ENCODE data around the gene COMP. TPM values are rescaled to one million over a fixed set of nuclear protein-coding genes. Genes with fewer than 3 reads are reported as not detected.
"Not testable (repeated sequence)": the region's sequence is repeated elsewhere in the genome, so short reads cannot be mapped to it uniquely, and the experiment has no call there.

COMP gene
- polyA plus RNA-seq, 1 donor: 2.0 TPM

DNA sequence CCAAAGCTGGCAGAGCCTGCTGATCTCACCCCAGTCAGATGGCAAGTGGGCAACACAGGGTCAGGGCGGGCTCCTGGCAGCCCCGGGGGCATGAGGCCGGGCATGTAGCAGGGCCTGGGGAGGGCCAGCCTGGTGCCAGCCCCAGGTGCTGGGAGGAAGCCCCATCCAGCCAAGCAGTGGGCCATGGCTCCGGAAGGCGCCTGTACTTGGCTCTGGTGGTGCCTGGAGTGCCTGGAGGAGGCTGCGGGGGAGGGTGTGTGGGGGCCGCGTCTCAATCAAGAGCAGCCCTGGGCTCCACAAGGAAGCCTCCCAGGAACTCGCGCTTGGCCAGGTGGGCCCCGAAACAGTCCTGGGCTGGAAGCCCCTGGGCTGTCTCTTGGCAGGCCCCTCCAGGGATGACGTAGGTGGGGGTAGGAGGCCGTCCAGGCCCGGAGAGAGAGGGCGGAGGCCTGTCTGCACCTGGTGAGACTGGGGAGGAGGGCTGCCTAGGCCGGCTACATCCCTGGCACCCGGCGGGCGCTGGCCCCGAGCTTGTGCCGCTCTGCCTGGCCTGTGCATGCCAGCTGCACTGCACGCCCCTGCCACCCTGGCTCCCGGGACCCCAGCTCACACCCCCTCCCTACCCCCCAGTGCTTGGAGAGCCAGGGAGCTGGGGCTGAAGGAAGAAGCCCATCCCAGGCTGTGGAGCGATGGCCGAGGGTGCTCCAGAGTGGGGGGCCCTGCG lies 45.9 kb downstream of the COMP start:
- no peak for DNase-seq

DNA sequence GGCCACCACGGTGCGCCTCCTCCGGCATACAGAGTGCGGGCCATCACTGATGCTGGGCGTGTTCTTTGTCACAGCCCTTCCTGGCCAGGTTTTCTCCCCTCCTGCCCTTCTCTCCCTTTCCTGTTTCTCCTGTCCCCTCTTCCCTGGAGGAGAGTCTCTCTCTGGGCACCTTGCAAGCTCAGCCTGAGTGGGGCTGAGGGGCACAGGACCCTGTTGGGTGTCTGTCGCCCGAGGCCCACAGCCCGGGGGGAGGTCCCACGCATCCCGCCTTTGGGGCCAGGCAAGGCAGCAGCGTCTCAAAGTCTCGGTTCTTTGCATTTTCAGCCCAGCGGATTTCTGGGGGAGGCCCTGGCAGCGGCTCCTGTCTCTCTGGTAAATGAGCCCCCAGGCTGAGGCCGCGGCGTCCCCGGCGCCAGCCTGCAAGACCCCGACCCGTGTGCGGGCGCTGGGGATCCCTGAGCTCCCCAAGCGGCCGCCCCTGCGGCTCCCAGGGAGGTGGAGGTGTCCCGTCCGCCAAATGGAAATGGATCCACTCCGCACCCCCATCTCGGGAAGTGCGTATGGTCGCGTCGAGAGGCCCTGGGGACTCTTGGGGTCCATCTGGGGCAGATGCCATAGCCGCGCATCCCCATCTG lies 47.2 kb downstream of the COMP start:
- no peak for DNase-seq

DNA sequence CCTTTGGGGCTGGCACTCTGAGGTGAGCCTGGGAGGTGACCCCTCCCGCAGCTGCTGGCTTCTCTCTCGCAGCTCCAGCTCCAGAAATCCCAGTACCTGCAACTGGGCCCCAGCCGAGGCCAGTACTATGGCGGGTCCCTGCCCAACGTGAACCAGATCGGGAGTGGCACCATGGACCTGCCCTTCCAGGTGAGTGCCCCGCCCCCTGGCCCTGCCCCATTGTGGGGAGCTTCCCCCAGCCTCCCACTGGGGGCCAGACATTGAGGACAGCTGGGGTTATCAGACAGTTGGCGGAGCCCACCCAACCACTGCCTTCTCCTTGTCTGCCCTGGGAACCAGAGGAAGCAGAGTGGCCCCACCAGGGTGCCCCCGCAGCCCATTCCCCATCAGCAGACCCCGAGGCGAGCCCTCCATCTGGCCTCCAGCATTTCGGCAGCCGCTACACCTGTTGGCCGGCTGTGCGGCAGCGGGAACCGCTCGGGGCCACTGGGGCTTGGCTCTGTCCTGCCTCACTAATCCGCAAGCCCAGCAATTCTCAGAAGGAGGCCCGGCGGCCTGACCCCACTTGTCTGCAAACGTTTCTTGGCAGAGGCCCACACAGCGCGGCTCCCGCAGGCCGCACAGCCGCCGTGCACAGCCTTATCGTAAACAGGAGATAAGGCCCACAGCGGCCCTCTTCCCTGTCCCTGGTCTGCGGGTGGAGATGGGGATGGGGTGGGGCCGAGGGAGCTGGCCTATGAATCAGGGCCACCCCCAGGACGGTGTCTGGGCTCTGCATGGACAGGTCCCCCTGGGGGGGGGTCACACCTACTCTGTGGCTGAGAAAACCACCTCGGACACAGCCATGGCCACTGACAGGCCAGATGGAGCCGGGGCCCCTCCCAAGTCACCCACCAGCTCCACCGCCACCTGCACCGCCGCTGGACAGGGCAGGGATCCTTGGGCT lies 48.0 kb downstream of the COMP start:
- DNase-seq: no peak

DNA sequence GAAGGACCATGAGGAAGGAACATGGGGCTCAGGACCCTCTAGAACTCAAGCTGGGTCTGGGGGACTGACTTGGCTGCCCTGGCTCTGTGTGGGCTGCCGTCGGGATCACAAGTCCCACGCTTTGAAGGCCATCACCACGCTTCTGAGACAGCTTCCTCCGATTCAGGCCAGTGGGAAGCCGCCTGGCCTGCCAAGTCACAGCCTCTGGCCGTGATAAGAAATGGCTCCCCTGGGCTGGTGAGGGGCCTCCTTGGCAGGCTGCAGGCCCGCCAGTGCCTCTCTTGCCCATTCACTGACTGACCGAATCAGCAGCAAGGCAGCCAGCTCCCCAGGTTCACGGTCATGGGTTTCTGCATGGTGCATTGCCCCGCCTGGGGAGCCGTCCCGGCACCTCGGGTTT lies 48.8 kb downstream of the COMP start:
- no peak for DNase-seq

DNA sequence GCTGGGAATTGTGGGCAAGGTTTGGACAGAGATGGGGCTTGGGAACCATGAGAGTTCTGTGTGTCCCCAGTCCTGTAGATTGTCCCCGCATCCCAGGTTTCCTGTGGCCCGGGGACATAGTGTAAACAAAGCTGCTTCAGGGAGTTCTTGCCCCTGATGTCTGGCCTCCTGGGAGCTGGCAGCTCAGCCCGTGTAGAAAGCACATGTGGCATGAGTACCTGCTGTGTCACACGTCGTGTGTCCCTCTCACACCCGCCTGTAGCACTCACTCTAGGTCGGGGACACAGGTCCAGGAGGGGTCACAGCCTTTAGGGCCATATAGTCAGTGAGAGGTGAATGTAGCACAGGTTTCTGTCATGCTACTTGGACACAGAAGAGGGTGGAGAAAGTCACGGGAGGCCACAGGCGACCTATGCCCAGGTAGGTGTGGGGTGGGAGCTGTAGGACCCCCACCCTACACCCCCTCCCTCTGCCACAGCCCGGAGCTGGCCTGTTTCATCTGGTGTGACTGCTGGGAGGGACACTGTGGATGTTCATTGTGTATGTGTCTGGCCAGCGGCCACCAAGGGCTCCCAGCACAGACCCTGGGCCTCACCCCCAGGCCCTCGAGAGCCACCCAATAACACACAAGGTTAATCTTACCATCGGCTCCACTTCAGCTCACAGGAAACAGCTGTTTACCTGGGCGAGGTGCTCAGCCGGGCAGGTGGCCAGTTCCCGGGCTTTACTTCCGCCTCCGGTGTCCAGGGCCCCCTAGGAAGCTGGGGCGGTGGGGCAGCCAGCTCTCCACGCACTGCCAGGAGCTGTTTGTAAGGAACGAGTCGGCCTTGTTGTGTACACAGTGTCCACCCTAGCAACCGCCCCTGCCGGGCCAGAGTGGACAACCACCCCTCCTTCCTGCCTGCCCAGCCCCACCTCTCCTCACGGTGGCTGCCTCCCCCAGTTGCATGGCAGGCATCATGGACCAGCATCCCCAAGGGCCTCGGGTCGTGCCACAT lies 49.7 kb downstream of the COMP start:
- DNase-seq: no peak

DNA sequence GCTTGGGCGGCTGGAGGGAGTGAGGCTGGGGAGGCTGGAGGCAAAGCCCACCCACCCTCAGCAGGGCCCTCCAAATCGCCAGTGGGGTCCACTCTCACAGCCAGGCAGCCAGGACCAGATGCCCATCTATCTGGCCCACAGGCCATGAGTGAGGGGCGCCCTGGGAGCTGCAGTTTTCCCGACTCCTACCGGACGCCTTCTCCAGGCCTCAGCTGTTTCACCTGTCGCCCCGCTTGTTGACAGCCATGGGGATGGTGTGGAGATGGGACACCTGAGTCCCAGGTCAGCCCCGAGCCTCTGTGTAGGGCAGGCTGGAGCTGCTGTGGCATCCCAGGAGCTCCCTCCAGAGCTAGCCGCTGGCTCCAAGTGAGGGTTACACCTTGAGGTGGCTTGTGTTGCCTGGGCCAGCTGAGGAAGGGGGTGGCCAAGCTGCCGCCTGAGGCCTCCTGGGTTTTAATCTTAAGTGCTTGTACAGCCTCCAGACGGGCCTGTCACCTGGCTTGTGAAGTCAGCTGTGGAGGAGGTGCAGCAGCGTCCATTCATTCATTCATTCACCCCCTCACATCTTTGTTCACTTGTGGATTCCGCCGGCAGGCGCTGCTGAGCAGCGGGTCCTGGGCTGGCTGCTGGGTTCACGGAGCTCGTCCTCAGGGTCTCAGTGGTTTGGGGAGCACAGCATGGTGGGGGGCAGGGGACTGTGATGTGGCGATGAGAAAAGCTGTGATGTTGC lies 52.0 kb downstream of the COMP start:
- no peak for DNase-seq

DNA sequence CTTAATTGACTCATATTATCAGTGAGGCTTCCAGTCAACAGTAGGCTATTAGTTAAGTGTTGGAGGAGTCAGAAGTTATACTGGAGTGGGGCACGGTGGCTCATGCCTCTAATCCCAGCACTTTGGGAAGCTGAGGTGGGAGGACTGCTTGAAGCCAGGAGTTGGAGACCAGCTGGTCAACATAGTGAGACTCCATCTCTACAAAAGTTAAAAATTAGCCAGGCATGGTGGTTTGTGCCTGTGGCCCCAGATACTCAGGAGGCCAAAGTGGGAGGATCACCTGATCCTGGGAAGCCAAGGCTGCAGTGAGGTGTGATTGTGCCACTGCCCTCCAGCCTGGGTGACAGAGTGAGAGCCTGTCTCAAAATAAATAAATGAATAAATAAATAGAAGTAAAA lies 53.2 kb downstream of the COMP start:
- DNase-seq: no peak

DNA sequence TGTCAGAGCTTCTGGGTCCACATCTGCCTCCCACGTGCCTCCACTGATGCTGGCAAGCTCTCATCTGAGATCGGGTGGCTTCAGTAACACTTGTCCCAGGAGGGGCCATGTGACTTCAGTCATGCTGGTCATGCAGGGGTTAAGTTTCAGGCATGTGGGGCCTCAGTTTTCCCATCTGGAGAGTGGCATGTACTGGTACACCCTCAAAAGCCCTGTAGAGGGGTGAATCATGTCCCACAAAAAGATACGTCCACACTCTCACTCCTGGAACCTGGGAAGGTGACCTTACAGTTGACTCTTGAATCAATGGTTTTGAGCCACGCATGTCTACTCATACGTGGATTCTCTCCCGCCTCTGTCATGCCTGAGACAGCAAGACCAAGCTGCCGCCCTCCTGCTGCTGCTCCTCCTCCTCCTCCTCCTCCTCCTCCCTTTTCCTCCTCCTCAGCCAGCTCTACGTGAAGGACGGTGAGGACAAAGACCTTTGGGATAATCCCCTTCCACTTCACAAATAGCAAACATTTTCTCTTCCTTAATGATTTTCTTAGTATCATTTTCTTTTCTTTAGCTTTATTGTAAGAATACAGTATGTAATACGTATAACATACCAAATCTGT lies 53.7 kb downstream of the COMP start:
- no peak for DNase-seq

DNA sequence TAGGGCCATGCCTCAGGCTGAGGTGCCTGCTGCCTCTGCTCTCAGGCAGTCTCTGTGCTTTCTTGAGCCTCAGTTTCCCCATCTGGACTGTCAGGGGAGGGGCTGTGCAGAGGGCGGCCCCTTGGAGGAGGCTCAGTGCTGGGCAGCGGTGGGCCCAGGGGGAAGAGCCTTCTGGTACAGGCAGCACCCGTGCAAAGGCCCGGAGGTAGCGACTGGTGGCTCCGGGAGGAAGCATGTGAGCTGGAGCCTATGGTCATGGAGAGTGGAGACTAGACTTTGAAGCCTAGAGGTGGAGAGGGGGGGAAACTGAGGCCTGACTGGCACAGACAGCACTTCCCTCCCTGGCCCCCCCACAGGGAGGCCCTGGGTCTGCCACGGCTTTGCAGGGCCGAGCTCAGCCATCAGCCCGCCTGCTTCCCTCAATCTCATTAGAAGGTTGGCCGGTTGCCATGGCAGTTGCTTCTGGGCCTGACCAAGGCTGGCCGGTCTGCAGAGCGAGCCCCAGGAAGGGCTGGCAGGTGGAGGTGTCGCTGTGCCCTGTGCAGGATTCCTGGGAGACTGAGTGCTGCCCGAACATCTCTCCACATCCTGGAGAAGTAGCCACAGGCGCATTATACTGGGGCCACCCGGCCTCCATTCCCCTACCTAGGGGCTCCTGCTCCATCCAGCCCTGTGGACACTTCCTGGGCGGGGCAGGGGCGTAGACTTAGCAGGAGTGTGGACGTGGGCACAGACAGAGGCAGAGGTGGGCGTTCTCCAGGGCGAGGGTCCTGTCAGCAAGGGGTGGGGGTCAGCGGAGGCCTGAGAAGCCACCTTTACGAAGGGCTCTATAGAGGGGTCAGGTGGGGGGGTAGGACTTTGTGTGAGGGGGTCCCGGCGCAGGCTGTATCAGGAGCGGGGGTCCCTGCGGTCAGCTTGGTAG lies 54.4 kb downstream of the COMP start:
- DNase-seq: no peak

DNA sequence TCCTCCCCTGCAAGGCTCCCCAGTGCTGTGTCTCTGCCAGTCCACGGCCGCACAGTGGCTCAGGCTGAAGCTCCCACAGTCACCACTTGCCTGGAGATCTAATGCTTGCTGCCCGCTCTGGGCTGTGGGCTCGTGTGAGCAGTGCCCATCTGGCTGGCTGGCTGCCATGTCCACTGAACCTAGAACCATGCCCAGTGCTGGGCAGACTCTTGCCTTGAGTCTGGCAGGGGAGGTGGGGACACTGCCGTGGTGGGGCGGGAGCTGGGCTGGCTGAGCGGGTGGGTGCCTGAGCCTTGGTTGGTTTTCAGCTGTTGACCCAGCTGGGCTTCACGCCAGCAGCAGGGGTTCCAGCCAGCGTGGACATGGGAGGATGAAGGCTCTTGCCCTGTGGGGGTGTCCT lies 55.4 kb downstream of the COMP start:
- DNase-seq: no peak

DNA sequence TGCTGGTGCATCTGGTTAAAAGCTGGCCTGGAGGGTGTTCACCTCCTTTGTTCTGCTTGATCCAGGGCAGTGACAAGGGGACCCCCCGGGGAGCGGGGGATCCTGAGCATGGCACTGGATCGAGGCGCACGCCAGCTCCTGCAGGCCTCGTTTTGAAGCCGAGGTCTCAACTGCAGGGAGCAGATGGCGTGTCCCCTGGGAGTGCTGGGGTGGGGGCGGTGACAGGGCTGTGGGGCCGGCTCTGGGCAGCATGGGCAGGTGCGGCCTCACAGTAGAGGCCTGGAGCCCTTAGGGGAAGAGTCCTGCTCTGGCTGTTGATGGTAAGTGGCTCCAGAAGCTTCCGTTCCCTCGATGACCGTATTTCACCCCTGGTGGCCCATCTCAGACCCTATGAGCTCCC lies 55.8 kb downstream of the COMP start:
- DNase-seq: no peak

DNA sequence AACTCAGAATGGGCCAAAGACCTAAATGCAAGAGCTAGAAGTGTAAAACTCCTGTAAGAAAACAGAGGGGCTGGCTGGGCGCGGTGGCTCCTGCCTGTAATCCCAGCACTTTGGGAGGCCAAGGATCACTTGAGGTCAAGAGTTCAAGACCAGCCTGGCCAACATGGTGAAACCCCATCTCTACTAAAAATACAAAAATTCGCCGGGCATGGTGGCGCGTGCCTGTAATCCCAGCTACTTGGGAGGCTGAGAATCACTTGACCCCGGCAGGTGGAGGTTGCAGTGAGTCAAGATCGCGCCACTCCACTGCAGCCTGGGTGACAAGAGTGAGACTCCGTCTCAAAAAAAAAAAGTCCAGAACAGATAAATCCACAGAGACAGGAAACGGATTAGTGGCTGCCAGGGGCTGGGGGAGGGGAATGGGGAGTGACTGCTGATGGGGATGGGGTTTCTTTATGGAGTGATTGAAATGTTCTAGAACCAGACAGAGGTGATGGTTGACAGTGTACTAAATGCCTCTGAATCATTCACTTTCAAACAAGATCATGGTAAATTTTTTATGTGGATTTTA lies 57.3 kb downstream of the COMP start:
- DNase-seq: not testable (repeated sequence)

DNA sequence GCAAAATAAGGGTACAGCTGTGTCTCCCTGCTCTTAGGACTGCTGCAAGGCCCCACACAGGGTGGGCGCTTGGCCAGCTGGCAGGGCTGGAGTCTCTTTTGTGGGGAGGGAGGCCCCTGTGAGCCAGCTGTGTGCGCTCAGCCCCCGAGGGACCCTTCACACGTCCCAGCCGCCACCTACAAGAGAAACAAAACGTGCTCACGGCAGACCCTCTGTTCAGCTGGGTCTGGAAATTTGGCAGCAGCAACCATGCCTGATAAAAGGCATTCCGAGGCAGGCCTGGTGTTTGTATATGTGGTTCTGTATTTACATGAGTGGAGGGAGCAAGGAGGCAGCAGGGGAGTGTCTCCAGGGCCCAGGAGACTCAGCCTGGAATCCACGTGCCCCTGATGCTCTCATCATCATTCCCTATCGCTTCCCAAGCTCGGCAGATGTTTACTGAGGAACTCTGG lies 57.9 kb downstream of the COMP start:
- DNase-seq: no peak

Other genes starting within 250 kb of the COMP start
- gene FKBP8, start 247.7 kb downstream of the COMP start, polyA plus RNA-seq (ENCODE audit: insufficient read length): 134 TPM
- 77.3 TPM for gene KXD1, start 233.4 kb downstream of the COMP start, polyA plus RNA-seq (ENCODE audit: insufficient read length)
- gene UBA52, start 219.4 kb downstream of the COMP start, polyA plus RNA-seq (ENCODE audit: insufficient read length): 1,296 TPM
- gene REX1BD, start 202.5 kb downstream of the COMP start, polyA plus RNA-seq (ENCODE audit: insufficient read length): 32.7 TPM
- 6.4 TPM for gene CRLF1, start 184.5 kb downstream of the COMP start, polyA plus RNA-seq (ENCODE audit: insufficient read length)
- gene TMEM59L, start 178.4 kb downstream of the COMP start, polyA plus RNA-seq (ENCODE audit: insufficient read length): 3.5 TPM
- 5.4 TPM for gene KLHL26, start 154.3 kb downstream of the COMP start, polyA plus RNA-seq (ENCODE audit: insufficient read length)
- 19.2 TPM for gene CRTC1, start 107.6 kb downstream of the COMP start, polyA plus RNA-seq (ENCODE audit: insufficient read length)
- gene UPF1, start 40.7 kb upstream of the COMP start, polyA plus RNA-seq (ENCODE audit: insufficient read length): 44.7 TPM
- gene CERS1, start 104.9 kb upstream of the COMP start, polyA plus RNA-seq (ENCODE audit: insufficient read length): 49.3 TPM
- gene COPE, start 128.1 kb upstream of the COMP start, polyA plus RNA-seq (ENCODE audit: insufficient read length): 84.2 TPM
- 40.2 TPM for gene DDX49, start 128.4 kb upstream of the COMP start, polyA plus RNA-seq (ENCODE audit: insufficient read length)
- 80.1 TPM for gene HOMER3, start 149.9 kb upstream of the COMP start, polyA plus RNA-seq (ENCODE audit: insufficient read length)
- gene SUGP2, start 242.2 kb upstream of the COMP start, polyA plus RNA-seq (ENCODE audit: insufficient read length): 62.8 TPM
- 29.7 TPM for gene ARMC6, start 242.3 kb upstream of the COMP start, polyA plus RNA-seq (ENCODE audit: insufficient read length)